HG03521 (cell line): ENCODE measurements around the gene DHX57.
"Not testable (repeated sequence)": the region's sequence is repeated elsewhere in the genome, so short reads cannot be mapped to it uniquely, and the experiment has no call there.

Experiments used
- ATAC-seq: cut with Tn5 transposase; IDR thresholded peaks from one replicate; pipeline ENCODE4 v1.9.1; 2021; ENCODE audit warnings: mild to moderate bottlenecking, moderate library complexity; ENCODE audit not compliant: unreplicated experiment

DHX57 gene

DNA sequence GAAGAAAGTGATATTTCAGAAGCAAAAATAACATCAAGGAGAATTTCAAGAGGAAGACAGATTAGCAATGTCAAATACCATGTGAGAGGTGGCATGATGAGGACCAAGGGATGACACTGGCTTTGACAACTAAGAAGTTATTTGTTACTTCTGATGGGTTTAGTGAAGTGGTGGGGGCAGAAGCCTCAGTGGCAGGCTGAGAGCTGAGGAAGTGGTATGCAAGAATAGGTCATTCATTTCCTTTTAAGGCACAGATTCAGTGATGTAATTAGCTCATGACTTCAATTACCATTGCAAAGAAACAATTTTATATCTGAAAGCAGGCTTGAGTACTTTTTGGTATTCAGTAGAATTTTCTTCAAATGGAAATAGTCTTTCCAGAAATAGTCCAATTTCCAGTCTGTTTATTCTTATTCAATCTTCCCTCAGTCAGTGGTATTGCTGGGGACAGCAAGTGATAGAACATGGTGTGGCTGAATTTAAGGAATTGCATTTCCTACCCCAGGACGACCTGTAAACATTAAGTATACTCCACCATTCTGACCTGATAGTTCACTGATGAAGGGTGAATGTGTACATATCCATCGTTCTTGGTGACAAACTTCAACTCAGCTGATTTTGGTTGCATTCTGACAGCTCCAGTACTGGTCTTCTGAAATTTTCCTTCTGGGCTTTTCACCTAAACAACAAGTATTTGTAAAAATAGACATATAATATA lies 69.6 kb downstream of the DHX57 start:
- no peak for ATAC-seq

GRCh38 chr2:38797953-38798352 lies 77.8 kb downstream of the DHX57 start:
- no peak for ATAC-seq

- ATAC-seq = no peak
These were observed 78.5 kb downstream of the DHX57 start for GRCh38 chr2:38797250-38797676.

GRCh38 chr2:38795016-38795415 lies 80.7 kb downstream of the DHX57 start:
- not testable (repeated sequence) for ATAC-seq

GRCh38 chr2:38794235-38794946 lies 81.3 kb downstream of the DHX57 start:
- no peak for ATAC-seq

DNA sequence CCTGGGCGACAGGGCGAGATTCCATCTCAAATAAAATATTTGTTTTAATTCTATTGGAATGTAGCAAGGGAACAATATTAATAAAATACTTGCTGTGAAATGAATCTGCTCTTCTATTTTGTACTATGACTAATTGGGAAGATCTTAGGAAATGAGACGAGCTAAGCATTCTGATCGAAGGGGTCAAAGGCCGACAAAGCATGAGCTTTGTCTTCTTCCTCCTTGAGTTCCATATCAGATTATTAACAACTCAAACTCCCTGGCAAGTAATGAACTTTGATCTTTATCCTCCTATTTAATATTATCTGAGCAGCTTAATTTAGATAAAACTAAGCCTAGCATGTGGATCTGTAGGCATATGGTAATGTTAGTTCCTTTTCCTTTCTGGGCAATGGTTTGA lies 82.2 kb downstream of the DHX57 start:
- no peak for ATAC-seq

- ATAC-seq = no peak
These were observed 83.0 kb downstream of the DHX57 start for GRCh38 chr2:38792751-38793150.

- not testable (repeated sequence) for ATAC-seq
These were observed 83.4 kb downstream of the DHX57 start for GRCh38 chr2:38792321-38792720.

- ATAC-seq = no peak
These were observed 84.0 kb downstream of the DHX57 start for GRCh38 chr2:38791744-38792143.

DNA sequence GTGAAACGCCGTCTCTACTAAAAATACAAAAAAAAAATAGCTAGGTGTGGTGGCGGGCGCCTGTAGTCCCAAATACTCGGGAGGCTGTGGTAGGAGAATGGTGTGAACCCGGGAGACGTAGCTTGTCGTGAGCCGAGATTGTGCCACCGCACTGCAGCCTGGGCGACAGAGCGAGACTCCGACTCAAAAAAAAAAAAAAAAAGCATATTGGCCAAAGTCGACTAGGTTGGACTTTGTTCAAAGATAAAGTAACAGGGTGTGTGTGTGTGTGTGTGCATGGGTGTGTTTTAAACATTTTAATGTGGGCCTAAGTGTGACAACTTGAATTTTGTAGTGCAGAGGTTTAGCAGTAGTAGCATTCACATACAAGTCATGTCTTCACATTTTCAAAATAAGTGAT lies 86.0 kb downstream of the DHX57 start:
- ATAC-seq = no peak

DNA sequence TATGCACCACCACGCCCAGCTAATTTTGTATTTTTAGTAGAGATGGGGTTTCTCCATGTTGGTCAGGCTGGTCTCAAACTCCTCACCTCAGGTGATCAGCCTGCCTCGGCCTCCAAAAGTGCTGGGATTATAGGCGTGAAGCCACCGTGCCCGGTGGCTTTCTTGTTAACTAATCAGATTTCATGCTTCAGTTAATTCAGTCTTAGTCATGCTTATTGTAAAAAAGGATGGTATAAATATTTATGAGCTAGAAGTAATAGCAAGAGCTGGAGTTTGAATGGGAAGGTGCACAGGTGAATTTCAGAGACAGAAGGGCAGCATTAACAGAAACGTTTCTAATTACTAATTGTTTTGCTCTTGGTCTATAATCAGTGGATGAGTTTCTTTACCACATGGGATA lies 87.4 kb downstream of the DHX57 start:
- ATAC-seq = no peak

GRCh38 chr2:38783586-38783985 lies 92.1 kb downstream of the DHX57 start:
- ATAC-seq = no peak

GRCh38 chr2:38778687-38779082 lies 97.0 kb downstream of the DHX57 start:
- ATAC-seq = no peak

DNA sequence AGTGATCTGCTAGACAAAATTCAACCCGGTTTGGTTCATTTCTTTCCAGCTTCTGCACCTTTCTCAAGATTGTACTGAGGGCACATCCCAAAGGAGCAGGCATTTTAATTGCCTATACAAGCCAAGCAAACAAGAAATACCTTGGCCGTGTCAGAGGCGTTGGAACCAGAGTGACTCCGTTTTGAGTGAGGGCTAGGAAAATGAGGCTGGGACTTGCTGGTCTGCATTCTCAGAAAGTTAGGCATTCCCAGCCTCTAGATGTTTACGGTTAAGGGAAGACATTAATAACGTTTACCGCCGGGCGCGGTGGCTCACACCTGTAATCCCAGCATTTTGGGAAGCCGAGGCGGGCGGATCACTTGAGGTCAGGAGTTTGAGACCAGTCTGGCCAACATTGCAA lies 99.2 kb downstream of the DHX57 start:
- ATAC-seq = no peak

DNA sequence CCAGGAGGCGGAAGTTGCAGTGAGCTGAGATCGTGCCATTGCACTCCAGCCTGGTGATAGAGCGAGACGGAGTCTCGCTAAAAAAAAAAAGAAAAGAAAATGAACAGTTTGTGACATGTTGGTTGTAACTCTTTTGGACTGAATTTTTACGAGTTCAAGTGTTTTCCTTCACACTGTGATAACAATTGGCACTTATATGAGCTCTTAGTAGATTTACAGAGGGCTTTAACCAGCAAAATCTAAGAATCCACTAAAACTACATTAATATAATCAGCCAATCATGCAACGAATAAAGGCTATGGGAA lies 99.9 kb downstream of the DHX57 start:
- ATAC-seq = no peak

GRCh38 chr2:38775097-38775920 lies 100.4 kb downstream of the DHX57 start:
- no peak for ATAC-seq

GRCh38 chr2:38771632-38772031 lies 104.1 kb downstream of the DHX57 start:
- no peak for ATAC-seq

DNA sequence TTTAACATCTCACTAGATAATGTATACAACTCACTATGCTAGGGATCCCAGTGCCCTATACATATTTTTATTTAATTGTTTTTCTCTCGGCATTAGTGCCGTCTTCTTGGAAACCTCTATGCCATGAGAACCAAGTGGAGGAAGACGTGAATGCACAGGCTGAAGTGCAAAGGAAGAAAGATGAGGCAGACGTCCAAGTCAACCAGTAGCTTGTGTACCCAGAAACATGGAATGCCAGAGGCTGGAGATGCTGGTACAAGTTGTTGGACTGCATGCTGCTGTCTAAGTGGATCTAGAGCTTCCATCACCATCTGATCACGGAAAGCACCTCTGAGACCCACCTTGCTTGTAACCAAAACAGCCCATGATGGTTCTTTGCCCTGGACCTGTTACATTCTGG lies 110.2 kb downstream of the DHX57 start:
- ATAC-seq = no peak

GRCh38 chr2:38765149-38765548 lies 110.6 kb downstream of the DHX57 start:
- ATAC-seq = no peak

GRCh38 chr2:38763728-38764127 lies 112.0 kb downstream of the DHX57 start:
- ATAC-seq = no peak

- ATAC-seq = no peak
These were observed 112.5 kb downstream of the DHX57 start for GRCh38 chr2:38763228-38763627.

DNA sequence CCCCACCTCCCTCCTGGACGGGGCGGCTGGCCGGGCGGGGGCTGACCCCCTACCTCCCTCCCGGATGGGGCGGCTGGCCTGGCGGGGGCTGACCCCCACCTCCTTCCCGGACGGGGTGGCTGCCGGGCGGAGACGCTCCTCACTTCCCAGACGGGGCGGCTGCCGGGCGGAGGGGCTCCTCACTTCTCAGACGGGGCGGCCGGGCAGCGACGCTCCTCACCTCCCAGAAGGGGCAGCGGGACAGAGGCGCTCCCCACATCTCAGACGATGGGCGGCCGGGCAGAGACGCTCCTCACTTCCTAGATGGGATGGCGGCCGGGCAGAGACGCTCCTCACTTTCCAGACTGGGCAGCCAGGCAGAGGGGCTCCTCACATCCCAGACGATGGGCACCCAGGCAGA lies 119.8 kb downstream of the DHX57 start:
- not testable (repeated sequence) for ATAC-seq
